H9 (cell line): ENCODE measurements around the gene U2AF1L4. TPM values are rescaled to one million over a fixed set of nuclear protein-coding genes. Genes with fewer than 3 reads are reported as not detected.

Experiments
- DNase-seq: peaks from one replicate; pipeline ENCODE4 v3.0.0-alpha.2; 2017
- H2AFZ ChIP-seq: one replicate; pipeline ENCODE4 v1.6.1; 2013; ENCODE audit warnings: mild to moderate bottlenecking, low read length, control low read depth, moderate library complexity
- H2AK5ac ChIP-seq: 2 replicates; pipeline ENCODE4 v1.6.1; 2013; ENCODE audit warnings: low read length, control low read depth, mixed read lengths; ENCODE audit not compliant: insufficient read length
- H2BK120ac ChIP-seq: one replicate; pipeline ENCODE4 v1.6.1; 2013; ENCODE audit warnings: low read depth, mild to moderate bottlenecking, low read length, control low read depth, inconsistent platforms; ENCODE audit not compliant: poor library complexity, severe bottlenecking
- H2BK12ac ChIP-seq: 2 replicates; pipeline ENCODE4 v1.6.1; 2013; ENCODE audit warnings: low read length, control low read depth, mixed read lengths, low read depth; ENCODE audit not compliant: insufficient read length
- H2BK15ac ChIP-seq: 2 replicates; pipeline ENCODE4 v1.6.1; 2013; ENCODE audit warnings: low read depth, low read length, control low read depth
- H2BK20ac ChIP-seq: one replicate; pipeline ENCODE4 v1.6.1; 2013; ENCODE audit warnings: low read depth, mild to moderate bottlenecking, low read length, control low read depth, inconsistent platforms; ENCODE audit not compliant: poor library complexity, severe bottlenecking
- H2BK5ac ChIP-seq: 2 replicates; pipeline ENCODE4 v1.6.1; 2013; ENCODE audit warnings: low read length, control low read depth, mixed read lengths; ENCODE audit not compliant: insufficient read length
- H3K14ac ChIP-seq: 2 replicates; pipeline ENCODE4 v1.6.1; 2013; ENCODE audit warnings: low read length, control low read depth; ENCODE audit not compliant: insufficient read depth
- H3K18ac ChIP-seq: 2 replicates; pipeline ENCODE4 v1.6.1; 2013; ENCODE audit warnings: low read depth, mild to moderate bottlenecking, mixed read lengths, low read length, control low read depth; ENCODE audit not compliant: insufficient read length
- H3K23ac ChIP-seq: 2 replicates; pipeline ENCODE4 v1.6.1; 2013; ENCODE audit warnings: low read length, control low read depth, mixed read lengths, low read depth; ENCODE audit not compliant: insufficient read length
- H3K23me2 ChIP-seq: 2 replicates; pipeline ENCODE4 v1.6.1; 2013; ENCODE audit warnings: low read depth, mild to moderate bottlenecking, mixed read lengths, low read length, control low read depth; ENCODE audit not compliant: insufficient read length, poor library complexity, severe bottlenecking
- H3K27ac ChIP-seq: 2 replicates; pipeline ENCODE4 v1.5.1; 2013; ENCODE audit warnings: low read length, control low read depth, mixed read lengths, low read depth; ENCODE audit not compliant: insufficient read length
- H3K27me3 ChIP-seq: 2 replicates; pipeline ENCODE4 v1.6.1; 2013; ENCODE audit warnings: low read length, control low read depth, inconsistent platforms; ENCODE audit not compliant: insufficient read depth
- H3K4ac ChIP-seq: 2 replicates; pipeline ENCODE4 v1.6.1; 2013; ENCODE audit warnings: low read depth, mild to moderate bottlenecking, control low read depth, inconsistent platforms, low read length, moderate library complexity
- H3K4me1 ChIP-seq: 2 replicates; pipeline ENCODE4 v1.6.1; 2013; ENCODE audit warnings: low read length, control low read depth, inconsistent platforms; ENCODE audit not compliant: insufficient read depth
- H3K4me2 ChIP-seq: 2 replicates; pipeline ENCODE4 v1.6.1; 2013; ENCODE audit warnings: low read length, control low read depth, mixed read lengths; ENCODE audit not compliant: insufficient read length, insufficient read depth
- H3K56ac ChIP-seq: 2 replicates; pipeline ENCODE4 v1.6.1; 2013; ENCODE audit warnings: low read depth, mild to moderate bottlenecking, mixed read lengths, low read length, control low read depth; ENCODE audit not compliant: insufficient read length
- H3K79me1 ChIP-seq: 2 replicates; pipeline ENCODE4 v1.6.1; 2013; ENCODE audit warnings: low read depth, mild to moderate bottlenecking, moderate library complexity, low read length, control low read depth, inconsistent platforms; ENCODE audit not compliant: insufficient read depth, poor library complexity, severe bottlenecking
- H3K79me2 ChIP-seq: 2 replicates; pipeline ENCODE4 v1.6.1; 2013; ENCODE audit warnings: low read length, control low read depth, inconsistent platforms; ENCODE audit not compliant: insufficient read depth
- H3K9ac ChIP-seq: 2 replicates; pipeline ENCODE4 v1.6.1; 2013; ENCODE audit warnings: low read length, control low read depth, mixed read lengths; ENCODE audit not compliant: insufficient read length; ENCODE audit errors: extremely low read depth
- H3K9me3 ChIP-seq: one replicate; pipeline ENCODE4 v1.6.1; 2013; ENCODE audit warnings: low read depth, low read length, inconsistent platforms; ENCODE audit not compliant: control insufficient read depth
- H3T11ph ChIP-seq: one replicate; pipeline ENCODE4 v1.6.1; 2013; ENCODE audit warnings: mild to moderate bottlenecking, low read length, control low read depth, inconsistent platforms
- H4K20me1 ChIP-seq: one replicate; pipeline ENCODE4 v1.6.1; 2013; ENCODE audit not compliant: control insufficient read depth, insufficient read length, insufficient read depth
- H4K5ac ChIP-seq: 2 replicates; pipeline ENCODE4 v1.6.1; 2013; ENCODE audit warnings: low read depth, mild to moderate bottlenecking, mixed read lengths, low read length, control low read depth; ENCODE audit not compliant: insufficient read length
- H4K8ac ChIP-seq: replicated peaks from 2 replicates; pipeline ENCODE4 v1.6.1; 2013; ENCODE audit warnings: low read length, control low read depth, mixed read lengths, low read depth; ENCODE audit not compliant: insufficient read length
- H4K91ac ChIP-seq: 2 replicates; pipeline ENCODE4 v1.6.1; 2013; ENCODE audit warnings: low read depth, mild to moderate bottlenecking, moderate library complexity, mixed read lengths, low read length, control low read depth; ENCODE audit not compliant: insufficient read length
- H3K27ac Mint-ChIP-seq, 3 experiments: 2 replicates in 2 of 3; 3 replicates in 1 of 3; pipeline ENCODE4 v1.8.0; 2020 to 2021; ENCODE audit warnings: mixed read lengths in 3 of 3, mild to moderate bottlenecking in 1 of 3, moderate library complexity in 1 of 3
- H3K27me3 Mint-ChIP-seq: 2 replicates; pipeline ENCODE4 v1.8.0; 2021; ENCODE audit warnings: low read depth, mild to moderate bottlenecking, moderate library complexity, mixed read lengths
- H3K36me3 Mint-ChIP-seq, 3 experiments: 2 replicates in 2 of 3; 3 replicates in 1 of 3; pipeline ENCODE4 v1.8.0; 2020 to 2021; ENCODE audit warnings: low read depth in 3 of 3, mixed read lengths in 3 of 3; ENCODE audit not compliant: insufficient read depth in 1 of 3
- H3K4me1 Mint-ChIP-seq, 2 experiments: 2 replicates each; pipeline ENCODE4 v1.8.0; 2020; ENCODE audit warnings: mixed read lengths in 2 of 2
- H3K4me3 Mint-ChIP-seq, 2 experiments: 2 replicates in 1 of 2; 3 replicates in 1 of 2; pipeline ENCODE4 v1.8.0; 2020 to 2021; ENCODE audit warnings: mild to moderate bottlenecking in 2 of 2, mixed read lengths in 2 of 2, moderate library complexity in 1 of 2
- H3K9me3 Mint-ChIP-seq, 2 experiments: 2 replicates in 1 of 2; 3 replicates in 1 of 2; pipeline ENCODE4 v1.8.0; 2020; ENCODE audit warnings: mild to moderate bottlenecking in 2 of 2, mixed read lengths in 2 of 2, moderate library complexity in 1 of 2
- whole genome bisulfite sequencing: extraction: QIAGEN DNeasy Blood & Tissue Kit; methylation state at CpG from one replicate; pipeline ENCODE4 v1.1.7; 2013; ENCODE audit warnings: missing lambda C conversion rate, low lambda C conversion rate, mixed read lengths; ENCODE audit not compliant: insufficient read length; ENCODE audit errors: extremely low coverage; 5-methylcytosine and 5-hydroxymethylcytosine counted together
- total RNA-seq: library from RNA; stranded (reverse); gene quantifications from 2 replicates; pipeline ENCODE4 v1.2.1, GENCODE V29; 2021
- TF ChIP-seq, protein P1 (sequence below): fragments of 200-600 bp; sonication (generic); conservative IDR thresholded peaks from 3 replicates; pipeline ENCODE4 v1.8.0; 2021; ENCODE audit warnings: antibody characterized with exemption, mild to moderate bottlenecking

U2AF1L4 gene
- total RNA-seq, 1 experiment from 2014 or later: 16.8 TPM

DNA sequence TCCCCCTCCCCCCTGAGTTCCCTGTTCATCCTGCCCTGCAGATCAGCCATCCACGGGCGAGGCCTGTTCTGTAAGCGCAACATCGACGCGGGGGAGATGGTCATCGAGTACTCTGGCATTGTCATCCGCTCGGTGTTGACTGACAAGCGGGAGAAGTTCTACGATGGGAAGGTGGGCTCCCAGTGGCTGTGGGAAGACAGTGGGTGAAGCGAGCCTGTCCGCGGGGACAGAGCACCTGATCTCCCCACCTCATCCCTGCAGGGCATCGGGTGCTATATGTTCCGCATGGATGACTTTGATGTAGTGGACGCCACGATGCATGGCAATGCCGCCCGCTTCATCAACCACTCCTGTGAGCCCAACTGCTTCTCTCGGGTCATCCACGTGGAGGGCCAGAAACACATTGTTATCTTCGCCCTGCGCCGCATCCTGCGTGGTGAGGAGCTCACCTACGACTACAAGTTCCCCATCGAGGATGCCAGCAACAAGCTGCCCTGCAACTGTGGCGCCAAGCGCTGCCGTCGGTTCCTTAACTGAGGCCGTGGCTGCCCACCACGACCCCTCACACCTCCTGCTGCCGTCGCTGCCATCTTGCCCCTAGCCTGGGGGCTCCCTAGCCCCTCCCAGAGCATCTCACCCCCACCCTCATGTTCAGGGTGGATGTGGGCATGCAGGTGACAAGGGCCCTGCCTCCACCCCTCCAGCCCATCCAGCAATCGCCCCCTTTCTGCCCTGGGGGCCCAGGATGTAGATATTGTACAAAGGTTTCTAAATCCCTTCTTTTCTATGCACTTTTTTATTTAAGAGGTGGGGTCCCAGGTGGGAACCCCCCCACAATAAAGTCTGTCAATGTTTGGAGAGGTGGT is 7.0 kb downstream of the U2AF1L4 start:
- Histone ChIP-seq H3K79me2 (no peaks in the 10 kb centered on the region), H2BK20ac (no peak overlapping the region), H3K23ac (no peak overlapping the region), H2BK15ac (no peak overlapping the region), H3T11ph (no peak overlapping the region), H4K91ac (no peak overlapping the region), H2BK120ac (no peak overlapping the region), H3K4me2 (no peak overlapping the region), H2BK12ac (no peak overlapping the region), H4K5ac (no peak overlapping the region), H3K23me2 (peaks cover 6% of the 10 kb centered on the region), H3K4ac (no peak overlapping the region), H3K14ac (no peak overlapping the region), H3K56ac (no peak overlapping the region), H2BK5ac (no peak overlapping the region), H4K20me1 (no peaks in the 10 kb centered on the region), H3K9me3 (no peaks in the 10 kb centered on the region), H3K18ac (no peak overlapping the region), H3K9ac (no peak overlapping the region), H2AFZ (no peak overlapping the region), H2AK5ac (no peak overlapping the region), H4K8ac (no peak overlapping the region), H3K79me1 (no peaks in the 10 kb centered on the region), H3K27me3 (no peaks in the 10 kb centered on the region), H3K27ac (no peak overlapping the region), H3K4me1 (no peaks in the 10 kb centered on the region)
- TF ChIP-seq, protein P1, sequence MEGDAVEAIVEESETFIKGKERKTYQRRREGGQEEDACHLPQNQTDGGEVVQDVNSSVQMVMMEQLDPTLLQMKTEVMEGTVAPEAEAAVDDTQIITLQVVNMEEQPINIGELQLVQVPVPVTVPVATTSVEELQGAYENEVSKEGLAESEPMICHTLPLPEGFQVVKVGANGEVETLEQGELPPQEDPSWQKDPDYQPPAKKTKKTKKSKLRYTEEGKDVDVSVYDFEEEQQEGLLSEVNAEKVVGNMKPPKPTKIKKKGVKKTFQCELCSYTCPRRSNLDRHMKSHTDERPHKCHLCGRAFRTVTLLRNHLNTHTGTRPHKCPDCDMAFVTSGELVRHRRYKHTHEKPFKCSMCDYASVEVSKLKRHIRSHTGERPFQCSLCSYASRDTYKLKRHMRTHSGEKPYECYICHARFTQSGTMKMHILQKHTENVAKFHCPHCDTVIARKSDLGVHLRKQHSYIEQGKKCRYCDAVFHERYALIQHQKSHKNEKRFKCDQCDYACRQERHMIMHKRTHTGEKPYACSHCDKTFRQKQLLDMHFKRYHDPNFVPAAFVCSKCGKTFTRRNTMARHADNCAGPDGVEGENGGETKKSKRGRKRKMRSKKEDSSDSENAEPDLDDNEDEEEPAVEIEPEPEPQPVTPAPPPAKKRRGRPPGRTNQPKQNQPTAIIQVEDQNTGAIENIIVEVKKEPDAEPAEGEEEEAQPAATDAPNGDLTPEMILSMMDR: no peak
- DNase-seq: no peak
- H3K27ac Mint-ChIP-seq: no peak overlapping the region; a peak in 1 of 7 replicates
- H3K9me3 Mint-ChIP-seq: no peaks in the 10 kb centered on the region
- H3K4me1 Mint-ChIP-seq: peaks cover 6 to 12% of the 10 kb centered on the region in 2 experiments
- H3K27me3 Mint-ChIP-seq: no peaks in the 10 kb centered on the region
- peaks cover 38 to 58% (median 51%) of the 10 kb centered on the region in 3 experiments; a peak in 6 of 7 replicates for H3K36me3 Mint-ChIP-seq
- WGBS: no CpG with 5 or more reads among the region's 37 CpGs
- H3K4me3 Mint-ChIP-seq: no peak overlapping the region
